ENCODE results near the gene HACD1.

The HACD1 gene, protein sequence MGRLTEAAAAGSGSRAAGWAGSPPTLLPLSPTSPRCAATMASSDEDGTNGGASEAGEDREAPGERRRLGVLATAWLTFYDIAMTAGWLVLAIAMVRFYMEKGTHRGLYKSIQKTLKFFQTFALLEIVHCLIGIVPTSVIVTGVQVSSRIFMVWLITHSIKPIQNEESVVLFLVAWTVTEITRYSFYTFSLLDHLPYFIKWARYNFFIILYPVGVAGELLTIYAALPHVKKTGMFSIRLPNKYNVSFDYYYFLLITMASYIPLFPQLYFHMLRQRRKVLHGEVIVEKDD

GRCh38 chr10:17617031-17617911, at the start of gene HACD1:
TSS of gene HACD1 (minus strand) at chr10:17617374. CDS start at chr10:17617339, 35 bp downstream.
- DNase-seq (ENCODE audit: low read depth in 2 of 2) = peak in 1 of 2 donors; percentile 15

DNA sequence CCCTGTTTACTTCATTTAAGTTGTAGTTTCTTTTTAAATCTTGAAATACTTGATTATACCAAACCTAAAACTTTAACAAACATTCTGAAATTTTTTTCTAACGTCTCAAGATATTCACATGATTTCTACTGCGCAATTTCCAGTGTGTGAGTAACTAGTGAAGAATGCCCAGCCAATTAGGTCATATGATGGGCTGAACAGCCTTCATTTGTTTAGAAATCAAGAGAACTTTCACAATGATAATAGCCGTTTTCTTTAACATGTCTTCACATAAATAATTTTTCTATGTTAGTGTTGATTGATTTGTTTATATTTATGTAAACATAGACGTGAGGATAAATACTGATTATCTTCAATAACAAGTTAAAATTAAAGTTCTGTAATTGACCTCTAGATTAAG, 48.6 kb upstream of the HACD1 start:
- DNase-seq (ENCODE audit: low read depth in 2 of 2) = no peak

- no peak for DNase-seq (ENCODE audit: low read depth in 2 of 2)
Measured at GRCh38 chr10:17663450-17663849, 46.3 kb upstream of the HACD1 start.

- no peak for DNase-seq (ENCODE audit: low read depth in 2 of 2)
Measured at GRCh38 chr10:17662193-17663138, 45.3 kb upstream of the HACD1 start.

- DNase-seq (ENCODE audit: low read depth in 2 of 2) = no peak
Measured at GRCh38 chr10:17661510-17661909, 44.3 kb upstream of the HACD1 start.

- no peak for DNase-seq (ENCODE audit: low read depth in 2 of 2)
Measured at GRCh38 chr10:17660921-17661320, 43.7 kb upstream of the HACD1 start.

DNA sequence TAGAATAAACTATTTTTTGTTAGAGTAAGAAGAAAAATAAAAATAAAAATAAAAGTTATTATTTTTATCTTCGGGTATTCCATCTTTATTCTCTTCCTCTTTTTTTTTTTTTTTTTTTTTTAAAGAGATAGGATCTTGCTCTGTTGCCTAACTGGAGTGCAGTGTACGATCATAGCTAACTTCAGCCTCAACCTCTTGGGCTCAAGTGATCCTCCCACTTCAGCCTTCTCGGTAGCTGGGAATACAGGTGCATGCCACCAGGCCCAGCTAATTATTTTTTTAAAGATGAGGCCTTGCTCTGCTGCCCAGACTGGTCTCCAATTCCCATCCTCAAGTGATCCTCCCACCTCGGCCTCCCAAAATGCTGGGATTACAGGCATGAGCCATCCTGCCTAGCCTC, 42.2 kb upstream of the HACD1 start:
- no peak for DNase-seq (ENCODE audit: low read depth in 2 of 2)

DNA sequence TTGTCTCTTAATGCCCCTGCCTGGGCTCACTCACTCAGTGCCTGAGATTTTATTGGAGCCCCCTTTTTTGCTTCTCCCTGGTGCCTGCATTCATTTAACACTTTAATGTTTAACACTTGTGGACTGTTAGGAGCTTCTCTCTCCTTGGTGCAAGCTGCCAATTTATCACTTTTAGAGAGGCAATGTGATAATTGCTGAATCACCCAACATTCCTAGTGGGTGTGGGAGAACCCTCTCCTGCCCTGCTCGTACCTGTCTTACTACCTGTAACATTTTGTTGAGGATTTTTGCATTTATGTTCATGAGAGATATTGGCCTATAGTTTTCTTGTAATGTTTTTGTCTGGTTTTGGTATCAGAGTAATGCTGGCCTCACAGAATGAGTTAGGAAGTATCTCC, 39.9 kb upstream of the HACD1 start:
- no peak for DNase-seq (ENCODE audit: low read depth in 2 of 2)

DNA sequence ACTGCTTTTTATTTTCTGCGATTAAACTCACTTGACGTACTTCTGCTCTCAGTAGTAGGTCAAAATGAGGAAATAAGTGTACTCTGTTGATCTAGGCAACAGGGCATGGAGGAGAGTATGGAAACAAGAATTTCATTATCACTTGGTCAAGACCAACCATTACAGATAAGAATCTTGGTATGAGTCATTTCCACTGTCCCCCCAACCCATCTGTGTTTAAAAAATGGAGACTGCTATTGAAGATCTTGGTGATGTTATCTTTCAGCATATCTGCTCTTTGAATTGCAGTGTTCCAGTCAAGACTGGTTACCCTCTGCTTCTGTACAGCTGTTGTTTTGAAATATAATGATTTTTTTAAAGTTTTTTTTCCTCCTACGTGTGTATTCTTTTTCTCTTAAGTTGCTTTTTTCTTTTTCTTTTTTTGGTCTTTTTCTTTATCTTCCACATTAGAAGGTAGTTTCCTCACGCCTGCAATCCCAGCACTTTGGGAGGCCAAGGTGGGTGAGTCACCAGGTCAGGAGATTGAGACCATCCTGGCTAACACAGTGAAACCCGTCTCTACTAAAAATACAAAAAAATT, 38.5 kb upstream of the HACD1 start:
- no peak for DNase-seq (ENCODE audit: low read depth in 2 of 2)

DNA sequence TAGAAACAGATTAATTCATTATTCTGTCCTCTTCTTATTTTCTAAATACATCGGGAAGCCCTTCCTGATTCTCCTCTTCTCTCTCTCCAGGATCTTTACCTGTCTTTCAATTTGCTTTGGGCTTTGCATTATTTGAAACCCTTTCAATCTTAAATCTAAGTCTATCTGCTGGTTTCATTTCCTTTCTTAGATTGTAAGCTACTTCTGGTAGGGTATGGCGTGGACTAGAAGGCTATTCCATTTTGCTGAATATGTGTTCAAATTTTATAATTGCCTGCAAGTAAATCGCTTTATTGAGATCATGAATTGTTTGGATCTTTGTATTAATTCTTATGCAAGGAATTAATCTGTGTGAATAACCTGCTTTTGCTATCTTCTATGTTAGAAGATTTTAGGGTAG, 37.8 kb upstream of the HACD1 start:
- DNase-seq (ENCODE audit: low read depth in 2 of 2) = no peak

- DNase-seq (ENCODE audit: low read depth in 2 of 2) = no peak
Measured at GRCh38 chr10:17652585-17652984, 35.4 kb upstream of the HACD1 start.

DNA sequence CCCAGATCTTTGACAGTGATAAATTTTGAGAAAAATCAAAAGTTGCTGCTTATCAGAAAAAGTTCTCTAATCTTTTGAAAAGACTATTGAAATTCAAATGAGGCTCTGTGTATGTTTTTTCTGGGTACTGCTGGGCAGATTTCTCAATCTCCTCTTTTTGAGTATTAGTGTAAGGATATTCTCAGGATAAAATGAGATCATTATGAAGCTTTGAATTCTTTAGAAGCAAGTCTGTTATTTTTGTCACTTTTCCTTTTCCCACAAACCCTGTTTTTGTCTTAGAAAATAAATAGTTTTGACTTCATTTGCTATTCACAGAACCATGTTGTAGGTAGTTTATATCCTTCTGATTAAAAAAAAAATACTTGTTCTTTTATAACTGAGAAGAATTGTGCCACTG, 34.7 kb upstream of the HACD1 start:
- DNase-seq (ENCODE audit: low read depth in 2 of 2) = no peak

DNA sequence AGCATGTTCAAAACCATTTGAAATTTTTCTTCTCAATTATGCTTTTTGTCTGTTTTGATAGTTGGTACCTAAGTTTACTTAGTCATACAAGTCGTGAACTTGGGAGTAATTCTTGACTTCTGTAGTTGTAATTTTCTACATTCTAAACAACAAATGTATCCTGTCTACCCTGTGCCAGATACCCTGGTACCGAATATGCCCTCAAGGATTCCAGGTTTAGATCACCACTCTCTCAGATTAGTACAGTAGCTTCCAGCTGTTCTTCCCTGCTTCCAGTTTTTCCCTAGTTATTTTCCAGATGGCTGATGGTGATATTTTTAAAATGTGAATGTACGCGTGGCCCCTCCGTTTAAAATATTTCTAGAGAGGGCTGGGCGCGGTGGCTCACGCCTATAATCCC, 33.2 kb upstream of the HACD1 start:
- DNase-seq (ENCODE audit: low read depth in 2 of 2) = no peak

GRCh38 chr10:17649836-17650235, 32.7 kb upstream of the HACD1 start:
- no peak for DNase-seq (ENCODE audit: low read depth in 2 of 2)

- no peak for DNase-seq (ENCODE audit: low read depth in 2 of 2)
Measured at GRCh38 chr10:17649052-17649451, 31.9 kb upstream of the HACD1 start.

DNA sequence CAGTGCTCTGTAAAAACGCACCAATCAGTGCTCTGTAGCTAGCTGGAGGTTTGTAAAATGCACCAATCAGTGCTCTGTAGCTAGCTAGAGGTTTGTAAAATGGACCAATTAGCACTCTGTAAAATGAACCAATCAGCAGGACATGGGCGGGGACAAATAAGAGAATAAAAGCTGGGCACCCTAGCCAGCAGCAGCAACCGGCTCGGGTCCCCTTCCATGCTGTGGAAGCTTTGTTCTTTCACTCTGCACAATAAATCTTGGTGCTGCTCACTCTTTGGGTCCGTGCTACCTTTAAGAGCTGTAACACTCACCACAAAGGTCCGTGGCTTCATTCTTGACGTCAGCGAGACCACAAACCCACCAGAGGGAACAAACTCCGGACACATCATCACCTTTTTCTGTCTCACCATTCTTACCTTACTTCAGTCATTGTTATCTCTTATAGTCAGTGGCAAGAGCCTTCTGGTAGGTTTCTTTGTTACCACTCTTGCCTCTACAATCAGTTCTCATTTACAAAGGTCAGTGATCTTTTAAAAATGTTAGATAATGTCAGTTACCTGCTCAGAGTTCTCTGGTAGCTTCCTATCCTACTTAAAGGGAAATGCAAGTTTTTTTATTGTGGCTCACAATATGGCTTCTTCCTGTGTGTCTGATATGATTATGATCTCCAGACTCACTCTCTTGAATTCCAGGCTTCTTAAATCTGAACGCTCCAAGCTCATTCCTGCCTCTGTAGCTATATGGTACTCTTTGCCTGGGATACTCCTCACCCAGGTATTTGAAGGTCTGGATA, 31.3 kb upstream of the HACD1 start:
- DNase-seq (ENCODE audit: low read depth in 2 of 2) = peak; percentile 26 to 31

- DNase-seq (ENCODE audit: low read depth in 2 of 2) = no peak
Measured at GRCh38 chr10:17647326-17647725, 30.2 kb upstream of the HACD1 start.

DNA sequence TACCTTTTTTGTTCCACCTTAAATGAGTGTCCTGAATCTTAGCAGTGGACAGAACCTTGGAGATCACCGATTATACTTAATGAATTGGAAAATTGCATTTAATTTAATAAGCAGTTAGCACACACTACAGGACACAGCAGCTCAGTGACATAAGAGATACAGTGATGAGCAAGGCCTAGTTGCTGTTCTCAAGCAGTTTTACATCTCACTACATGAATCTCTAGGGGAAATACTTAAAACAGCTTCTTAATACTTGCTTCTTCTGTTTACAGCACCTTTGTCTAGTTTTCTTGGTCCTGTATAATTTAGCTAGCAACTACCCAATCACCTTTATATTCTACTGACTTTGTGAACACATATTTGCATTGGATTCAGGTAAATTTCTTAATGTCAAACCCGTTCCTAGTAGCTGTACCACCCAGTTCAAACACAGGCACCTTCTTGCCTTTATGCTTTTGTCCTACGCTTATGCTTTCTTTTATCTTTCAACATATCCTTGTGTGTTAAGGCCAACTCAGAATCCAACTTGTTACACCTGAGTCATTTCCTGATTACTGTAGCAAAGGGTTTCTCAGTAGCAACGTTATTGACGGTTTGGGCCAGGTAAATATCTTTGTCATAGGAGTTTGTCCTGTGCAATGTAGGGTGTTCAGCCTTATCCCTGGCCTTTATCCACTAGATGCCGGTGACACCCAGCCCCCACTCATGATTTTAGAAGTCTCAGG, 28.6 kb upstream of the HACD1 start:
- no peak for DNase-seq (ENCODE audit: low read depth in 2 of 2)

GRCh38 chr10:17644485-17644943, 27.3 kb upstream of the HACD1 start:
- no peak for DNase-seq (ENCODE audit: low read depth in 2 of 2)

Data from activated CD8-positive, alpha-beta memory T cell treated with anti-CD3 and anti-CD28 coated beads for 4 hours (primary cell).